GM12878 (cell line): ENCODE data around the gene MYO15B. TPM values are rescaled to one million over a fixed set of nuclear protein-coding genes. Genes with fewer than 3 reads are reported as not detected.

Experiments used
- ATAC-seq: fragments of 200-7000 bp; cut with Tn5 transposase; 3 replicates; pipeline ENCODE4 v1.9.1; 2020; ENCODE audit warnings: mild to moderate bottlenecking, moderate library complexity
- BruUV-seq: library from RNA; stranded (reverse); fragments of 400-500 nt; replicated peaks from 2 replicates; lab custom pipeline; 2021; lab: Mats Ljungman, UMichigan
- CTCF ChIA-PET: fragments of 300-600 bp; sonication (Branson Sonifier 250); formaldehyde crosslinking; extraction: SDS; loops from one replicate; lab custom pipeline; 2021; ENCODE audit warnings: inconsistent platforms; lab: Yijun Ruan, JAX
- POLR2A ChIA-PET: fragments of 350-600 bp; formaldehyde crosslinking; extraction: SDS; loops from one replicate; lab custom pipeline; 2021; ENCODE audit warnings: inconsistent platforms; lab: Charles Lee
- RAD21 ChIA-PET: fragments of 300-600 bp; sonication (Branson Sonifier 250); formaldehyde crosslinking; loops from one replicate; lab custom pipeline; 2023; ENCODE audit warnings: antibody characterized with exemption; ENCODE audit not compliant: unreplicated experiment; lab: Charles Lee
- SMC1A ChIA-PET: fragments of 300-600 bp; sonication (Branson Sonifier 250); formaldehyde crosslinking; loops from one replicate; lab custom pipeline; 2023; ENCODE audit not compliant: unreplicated experiment, uncharacterized antibody; lab: Charles Lee
- DNase-seq: peaks from one replicate; pipeline ENCODE4 v3.0.0-alpha.2; 2011; ENCODE audit warnings: low read depth, low spot score
- FAIRE-seq: peaks from 3 replicates; lab custom pipeline; 2011; peaks lifted over from hg19 to GRCh38; lab: Jason Lieb, UNC
- H2AFZ ChIP-seq: 2 replicates; pipeline ENCODE4 v1.6.0; 2011; ENCODE audit warnings: low read depth, low read length, control low read depth; ENCODE audit not compliant: control insufficient read depth
- H3K27ac ChIP-seq: 2 replicates; pipeline ENCODE4 v1.5.1; 2011; ENCODE audit warnings: control low read depth; ENCODE audit not compliant: control insufficient read depth, insufficient read depth
- H3K27me3 ChIP-seq, 2 experiments: replicated peaks in 1 of 2; 2 replicates each; pipeline versions ENCODE4 v1.6.0 to v1.6.1; 2011; ENCODE audit warnings: low read length in 1 of 2; ENCODE audit not compliant: control insufficient read depth in 2 of 2, insufficient read depth in 2 of 2
- H3K36me3 ChIP-seq, 2 experiments: 2 replicates each; pipeline ENCODE4 v1.5.1; 2011; ENCODE audit warnings: low read length in 1 of 2; ENCODE audit not compliant: control insufficient read depth in 2 of 2, insufficient read depth in 2 of 2
- H3K4me1 ChIP-seq: 2 replicates; pipeline ENCODE4 v1.6.1; 2011; ENCODE audit warnings: mild to moderate bottlenecking, low read length, moderate library complexity, mixed read lengths; ENCODE audit not compliant: control insufficient read depth, insufficient read depth
- H3K4me2 ChIP-seq: 2 replicates; pipeline ENCODE4 v1.6.0; 2011; ENCODE audit warnings: control low read depth; ENCODE audit not compliant: control insufficient read depth, insufficient read depth
- H3K4me3 ChIP-seq: fragments of 200-600 bp; sonication (generic); 2 replicates; pipeline ENCODE4 v1.5.1; 2016
- H3K79me2 ChIP-seq: 2 replicates; pipeline ENCODE4 v1.6.0; 2011; ENCODE audit warnings: low read length; ENCODE audit not compliant: control insufficient read depth, insufficient read depth
- H3K9ac ChIP-seq: 2 replicates; pipeline ENCODE4 v1.8.0; 2011; ENCODE audit warnings: low read length, control low read depth, mixed read lengths; ENCODE audit not compliant: control insufficient read depth, insufficient read depth
- H3K9me3 ChIP-seq: replicated peaks from 3 replicates; pipeline ENCODE4 v1.5.1; 2011; ENCODE audit warnings: mild to moderate bottlenecking, low read length; ENCODE audit not compliant: control insufficient read depth, insufficient read depth
- H4K20me1 ChIP-seq: 2 replicates; pipeline ENCODE4 v1.6.0; 2011; ENCODE audit not compliant: control insufficient read depth, insufficient read depth
- BHLHE40 ChIP-seq, 2 experiments: fragments of 450-650 bp in 1 of 2; IDR thresholded peaks; 2 replicates each; pipeline ENCODE4 v1.6.1; 2011 to 2017; ENCODE audit warnings: low read depth in 2 of 2, borderline replicate concordance in 1 of 2, improper control_type of control experiment in 1 of 2, low read length in 1 of 2, mild to moderate bottlenecking in 1 of 2
- HDAC6 ChIP-seq: fragments of 200-600 bp; sonication (generic); IDR thresholded peaks from one replicate; pipeline ENCODE4 v1.8.0; 2017; ENCODE audit warnings: antibody characterized with exemption; ENCODE audit not compliant: unreplicated experiment
- IKZF1 ChIP-seq: fragments of 450-650 bp; conservative IDR thresholded peaks from 2 replicates; pipeline ENCODE4 v1.6.1; 2017; ENCODE audit warnings: antibody characterized with exemption, mild to moderate bottlenecking
- JUNB ChIP-seq: IDR thresholded peaks from 2 replicates; pipeline ENCODE4 v1.6.1; 2016; ENCODE audit warnings: antibody characterized with exemption, mild to moderate bottlenecking
- KLF5 ChIP-seq: fragments of 450-650 bp; IDR thresholded peaks from 2 replicates; pipeline ENCODE4 v1.6.1; 2014; ENCODE audit warnings: mild to moderate bottlenecking; ENCODE audit not compliant: partially characterized antibody
- RELB ChIP-seq: fragments of 450-650 bp; IDR thresholded peaks from 2 replicates; pipeline ENCODE4 v1.6.1; 2017; ENCODE audit warnings: low read depth, mild to moderate bottlenecking, moderate library complexity
- SIN3A ChIP-seq: IDR thresholded peaks from 2 replicates; pipeline ENCODE4 v1.6.1; 2012; ENCODE audit warnings: low read depth, low read length, improper control_type of control experiment
- TBL1XR1 ChIP-seq: IDR thresholded peaks from 2 replicates; pipeline ENCODE4 v1.6.1; 2012; ENCODE audit warnings: low read depth, low read length, improper control_type of control experiment
- YY1 ChIP-seq: IDR thresholded peaks from 2 replicates; pipeline ENCODE4 v1.6.1; 2011; ENCODE audit warnings: low read depth, mild to moderate bottlenecking, low read length
- ZNF24 ChIP-seq: fragments of 450-650 bp; IDR thresholded peaks from 2 replicates; pipeline ENCODE4 v1.6.1; 2017; ENCODE audit warnings: antibody characterized with exemption, mild to moderate bottlenecking
- WGBS: methylation state at CpG from one replicate; pipeline ENCODE4 v1.1.6; 2016; ENCODE audit warnings: low lambda C conversion rate; ENCODE audit not compliant: insufficient replicate concordance, insufficient coverage; ENCODE audit errors: missing lambda C conversion rate; 5-methylcytosine and 5-hydroxymethylcytosine counted together
- in situ Hi-C: fragments of 300-500 bp; cut with MboI; formaldehyde crosslinking; loops from 9 replicates; pipeline ENCODE4 v1.14.3; 2018; ENCODE audit warnings: mixed read lengths
- intact Hi-C: fragments of 100-400 bp; cut with micrococcal nuclease; formaldehyde crosslinking; loops from one replicate; pipeline ENCODE4 v1.14.2; 2022; ENCODE audit not compliant: unreplicated experiment
- polyA plus RNA-seq, 11 experiments: library from polyadenylated mRNA; depleted of rRNA in 4 of 11; unstranded in 6 of 11; stranded (reverse) in 5 of 11; fragments of >200 nt; fragmentation: Nextera tagmentation in 4 of 11; fragmentation: Illumina TruSeq in 1 of 11; extraction: Ambion mirVana in 4 of 11; extraction: Trizol in 1 of 11; gene quantifications; 1 replicate in 1 of 11; 2 replicates in 10 of 11; pipeline versions ENCODE4 v1.2.1 to v1.2.3, GENCODE V29; 2011 to 2016; ENCODE audit warnings: inconsistent platforms in 2 of 11, missing spikeins in 2 of 11, low read depth in 1 of 11
- total RNA-seq, 4 experiments: library from RNA; depleted of rRNA in 3 of 4; stranded (reverse); fragments of >200 nt in 3 of 4; fragmentation: Illumina TruSeq in 1 of 4; extraction: Trizol in 1 of 4; gene quantifications; 2 replicates each; pipeline versions ENCODE4 v1.2.1 to v1.2.3, GENCODE V29; 2013 to 2021

MYO15B gene
- total and polyA plus RNA-seq, 10 of the 15 experiments (the other 5 are each of a cell fraction or from before 2014, with no cell fraction given): 0.67 to 15.4 (median 2.3) TPM; not detected in 1

DNA sequence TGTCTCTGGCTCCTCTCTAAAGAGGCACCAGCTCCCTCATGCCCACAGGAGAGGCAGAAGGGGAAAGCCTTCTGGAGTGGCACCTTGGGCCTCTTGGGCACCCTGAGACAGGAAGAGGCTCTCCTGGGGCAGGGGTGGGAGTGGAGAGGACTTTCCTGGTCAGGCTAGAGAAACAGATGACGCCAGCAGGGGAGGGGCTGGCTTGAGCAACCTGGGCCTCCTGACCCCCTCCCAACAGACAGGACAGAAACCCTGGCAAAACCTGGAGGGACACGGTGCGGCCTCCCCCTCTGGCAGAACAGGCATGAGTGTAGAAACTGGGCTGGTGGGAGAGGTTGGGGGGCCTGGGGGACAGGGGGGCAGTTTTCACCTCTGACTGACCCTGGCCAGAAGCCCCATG lies 51.7 kb downstream of the MYO15B start:
- H3K79me2 ChIP-seq: no peaks in the 10 kb centered on the region
- no peak overlapping the region for H2AFZ ChIP-seq
- peaks cover 0 to 3% of the 10 kb centered on the region in 2 experiments; a peak in 2 of 4 replicates for H3K36me3 ChIP-seq
- intact Hi-C loops (no loop called here), in situ Hi-C loops (loop anchor here (10.0 kb wide), 1 partner anchor 105 kb away; no protein-coding TSS in a partner anchor)
- no peak for DNase-seq
- ChIA-PET SMC1A (no interaction called here), RAD21 (no interaction called here), CTCF (interaction anchor here (13.0 kb wide), 1 partner anchor 108 kb away, joined by 336 read pairs; no protein-coding TSS in a partner anchor), POLR2A (interaction anchor here (0.6 kb wide), 1 partner anchor 180 kb away, joined by 3 read pairs; no protein-coding TSS in a partner anchor)
- no peak overlapping the region for H3K4me2 ChIP-seq
- H3K27me3 ChIP-seq: no peaks in the 10 kb centered on the region
- 97% methylated on average over 3 of the region's 3 CpGs for WGBS
- FAIRE-seq: no peak
- no peaks in the 10 kb centered on the region for H3K9me3 ChIP-seq
- H3K4me3 ChIP-seq: no peak overlapping the region
- H4K20me1 ChIP-seq: no peaks in the 10 kb centered on the region; the same call in 1 of the 2 replicates
- no peak overlapping the region for H3K9ac ChIP-seq
- H3K4me1 ChIP-seq: no peaks in the 10 kb centered on the region
- ATAC-seq: no peak
- TF ChIP-seq IKZF1 (no peak), KLF5 (no peak), HDAC6 (no peak), RELB (no peak), YY1 (no peak), TBL1XR1 (no peak), BHLHE40 (IDR thresholded peaks at IDR 0.05; ENCODE audit: borderline replicate concordance in 1 of 2, low read depth in 2 of 2, low read length in 1 of 2) (no peak), SIN3A (no peak), ZNF24 (no peak), JUNB (no peak)
- H3K27ac ChIP-seq: no peak overlapping the region
- no TSS peak for BruUV-seq
